Activated B cell treated with CpG ODN at 0.5 μM for 24 hours (primary cell): ENCODE measurements around the gene PDE4B. TPM values are rescaled to one million over a fixed set of nuclear protein-coding genes. Genes with fewer than 3 reads are reported as not detected.

ENCODE experiments used
- ATAC-seq: fragments of 200-7000 bp; cut with Tn5 transposase; one replicate; pipeline ENCODE4 v1.10.0; 2021; ENCODE audit warnings: low read depth, mild to moderate bottlenecking, moderate library complexity
- CTCF ChIA-PET: fragments of 350-600 bp; sonication (Branson Sonifier 250); formaldehyde crosslinking; loops from one replicate; lab custom pipeline; 2021; ENCODE audit warnings: antibody characterized with exemption; lab: Charles Lee
- POLR2A ChIA-PET: fragments of 350-600 bp; sonication (Branson Sonifier 250); formaldehyde crosslinking; loops from one replicate; lab custom pipeline; 2021; ENCODE audit warnings: antibody characterized with exemption; lab: Charles Lee
- DNase-seq: peaks from one replicate; pipeline ENCODE4 v3.0.0; 2022
- H3K27ac Mint-ChIP-seq: one replicate; pipeline ENCODE4 v1.8.0; 2020; ENCODE audit warnings: mixed read lengths
- H3K27me3 Mint-ChIP-seq: one replicate; pipeline ENCODE4 v1.8.0; 2021; ENCODE audit warnings: mixed read lengths
- H3K36me3 Mint-ChIP-seq: one replicate; pipeline ENCODE4 v1.8.0; 2021; ENCODE audit warnings: low read depth, mixed read lengths
- H3K4me1 Mint-ChIP-seq: one replicate; pipeline ENCODE4 v1.8.0; 2021; ENCODE audit warnings: mixed read lengths
- H3K4me3 Mint-ChIP-seq: one replicate; pipeline ENCODE4 v1.8.0; 2020; ENCODE audit warnings: mild to moderate bottlenecking, mixed read lengths
- H3K9me3 Mint-ChIP-seq: one replicate; pipeline ENCODE4 v1.8.0; 2020; ENCODE audit warnings: mixed read lengths
- CTCF ChIP-seq: fragments of 200-600 bp; IDR thresholded peaks from one replicate; pipeline ENCODE4 v1.8.0; 2022; ENCODE audit warnings: antibody characterized with exemption, mild to moderate bottlenecking
- intact Hi-C: fragments of 100-400 bp; cut with micrococcal nuclease; formaldehyde crosslinking; loops from one replicate; pipeline ENCODE4 v1.15.1; 2024
- total RNA-seq: library from RNA; stranded (reverse); gene quantifications from 2 replicates; pipeline ENCODE4 v1.2.3, GENCODE V29; 2022

The PDE4B gene
- total RNA-seq, 1 donor from 2014 or later: 84.1 TPM

- ATAC-seq (no peak), DNase-seq (no peak)
- Mint-ChIP-seq H3K27ac (no peak overlapping the region), H3K4me1 (no peaks in the 10 kb centered on the region), H3K9me3 (no peaks in the 10 kb centered on the region), H3K4me3 (no peak overlapping the region), H3K36me3 (no peaks in the 10 kb centered on the region), H3K27me3 (peaks cover 3% of the 10 kb centered on the region)
- TF ChIP-seq CTCF: no peak
- intact Hi-C loops: no loop called here
- CTCF ChIA-PET: no interaction called here
- POLR2A ChIA-PET: no interaction called here
These were observed 285.7 kb downstream of the PDE4B start for GRCh38 chr1:66078412-66078811.

GRCh38 chr1:66083003-66083402 lies 290.3 kb downstream of the PDE4B start:
- no peaks in the 10 kb centered on the region for H3K4me1 Mint-ChIP-seq
- no peak overlapping the region for H3K4me3 Mint-ChIP-seq
- ATAC-seq: no peak
- DNase-seq: no peak
- H3K27ac Mint-ChIP-seq: no peak overlapping the region
- TF ChIP-seq CTCF: no peak
- H3K36me3 Mint-ChIP-seq: no peaks in the 10 kb centered on the region
- ChIA-PET CTCF (no interaction called here), POLR2A (no interaction called here)
- intact Hi-C loops: no loop called here
- no peaks in the 10 kb centered on the region for H3K9me3 Mint-ChIP-seq
- peaks cover 5% of the 10 kb centered on the region for H3K27me3 Mint-ChIP-seq

- Mint-ChIP-seq H3K27ac (no peak overlapping the region), H3K9me3 (no peaks in the 10 kb centered on the region), H3K4me3 (no peak overlapping the region), H3K36me3 (no peaks in the 10 kb centered on the region), H3K27me3 (peaks cover 2% of the 10 kb centered on the region), H3K4me1 (no peaks in the 10 kb centered on the region)
- ChIA-PET POLR2A (no interaction called here), CTCF (no interaction called here)
- ATAC-seq: no peak
- no peak for DNase-seq
- TF ChIP-seq CTCF: no peak
- intact Hi-C loops: no loop called here
These were observed 291.7 kb downstream of the PDE4B start for GRCh38 chr1:66084442-66084841.

GRCh38 chr1:66085600-66085999 lies 292.9 kb downstream of the PDE4B start:
- Mint-ChIP-seq H3K4me1 (no peaks in the 10 kb centered on the region), H3K27ac (no peak overlapping the region), H3K36me3 (no peaks in the 10 kb centered on the region), H3K27me3 (peaks cover 2% of the 10 kb centered on the region), H3K9me3 (no peaks in the 10 kb centered on the region), H3K4me3 (no peak overlapping the region)
- no peak for ATAC-seq
- ChIA-PET CTCF (no interaction called here), POLR2A (no interaction called here)
- DNase-seq: no peak
- intact Hi-C loops: no loop called here
- TF ChIP-seq CTCF: no peak

GRCh38 chr1:66088787-66089186 lies 296.1 kb downstream of the PDE4B start:
- CTCF ChIA-PET: no interaction called here

More at GRCh38 chr1:66088787-66089186, 296.1 kb downstream of the PDE4B start:
- no peak for TF ChIP-seq CTCF
- no peak for DNase-seq
- intact Hi-C loops: no loop called here
- POLR2A ChIA-PET: no interaction called here
- no peak overlapping the region for H3K27ac Mint-ChIP-seq
- ATAC-seq: no peak
- no peaks in the 10 kb centered on the region for H3K9me3 Mint-ChIP-seq
- no peaks in the 10 kb centered on the region for H3K4me1 Mint-ChIP-seq
- peaks cover 2% of the 10 kb centered on the region for H3K27me3 Mint-ChIP-seq
- no peaks in the 10 kb centered on the region for H3K36me3 Mint-ChIP-seq
- H3K4me3 Mint-ChIP-seq: no peak overlapping the region
